Kidney (tissue), 14 donors: ENCODE measurements around the gene SORCS3. TPM values are rescaled to one million over a fixed set of nuclear protein-coding genes. Genes with fewer than 3 reads are reported as not detected.

ENCODE experiments used
- DNase-seq, 5 donors: peaks; one replicate each; pipeline ENCODE4 v3.0.0-alpha.2; 2013 to 2020
- FAIRE-seq: peaks from 2 replicates; lab custom pipeline; 2012; peaks lifted over from hg19 to GRCh38; lab: Jason Lieb, UNC
- H3K27ac ChIP-seq, 2 donors: one replicate each; pipeline ENCODE4 v1.7.0; 2013; ENCODE audit warnings: low read depth in 2 of 2, low read length in 2 of 2, inconsistent platforms in 1 of 2
- H3K27me3 ChIP-seq: one replicate; pipeline ENCODE4 v1.7.1; 2013; ENCODE audit warnings: low read length, inconsistent platforms; ENCODE audit not compliant: control insufficient read depth, insufficient read depth
- H3K36me3 ChIP-seq, 3 donors: one replicate each; pipeline versions ENCODE4 v1.7.0 to v1.7.1; 2013; ENCODE audit warnings: low read length in 3 of 3, control low read depth in 1 of 3, inconsistent platforms in 1 of 3; ENCODE audit not compliant: insufficient read depth in 3 of 3, control insufficient read depth in 2 of 3
- H3K4me1 ChIP-seq, 3 donors: one replicate each; pipeline versions ENCODE4 v1.7.0 to v1.7.1; 2013; ENCODE audit warnings: low read length in 3 of 3, inconsistent platforms in 1 of 3, low read depth in 1 of 3; ENCODE audit not compliant: control insufficient read depth in 2 of 3, insufficient read depth in 2 of 3
- H3K4me3 ChIP-seq, 3 donors: one replicate each; pipeline versions ENCODE4 v1.7.0 to v1.8.1; 2013; ENCODE audit warnings: low read length in 3 of 3, control low read depth in 1 of 3, inconsistent platforms in 1 of 3
- H3K9ac ChIP-seq, 3 donors: one replicate each; pipeline versions ENCODE4 v1.7.0 to v1.7.1; 2013; ENCODE audit warnings: low read length in 3 of 3, control low read depth in 1 of 3, inconsistent platforms in 1 of 3
- H3K9me3 ChIP-seq, 3 donors: one replicate each; pipeline versions ENCODE4 v1.7.0 to v1.7.1; 2013; ENCODE audit warnings: low read length in 3 of 3, control low read depth in 1 of 3, inconsistent platforms in 1 of 3; ENCODE audit not compliant: control insufficient read depth in 2 of 3, insufficient read depth in 1 of 3
- CTCF ChIP-seq: IDR thresholded peaks from 3 replicates; pipeline ENCODE4 v1.5.1; 2012; ENCODE audit warnings: mild to moderate bottlenecking, moderate library complexity, borderline replicate concordance; ENCODE audit not compliant: insufficient read depth; ENCODE audit errors: extremely low read depth
- intact Hi-C: fragments of 100-400 bp; cut with DNase I; formaldehyde crosslinking; loops from one replicate; pipeline ENCODE4 v1.11.1; 2022
- polyA plus RNA-seq: library from polyadenylated mRNA; stranded (reverse); fragments of 350-450 nt; fragmentation: Illumina TruSeq; extraction: RNeasy Lipid Tissue Mini Kit (QIAGEN cat#74804); gene quantifications from one replicate; pipeline ENCODE4 v1.2.3, GENCODE V29; 2014; ENCODE audit warnings: low read depth, low replicate concordance; ENCODE audit not compliant: insufficient read depth
- total RNA-seq: library from RNA; stranded (reverse); fragmentation: NEBNext Ultra II Directional; extraction: Animal tissue kit (Norgen Biotek cat#: 25700); gene quantifications from one replicate; pipeline ENCODE4 v1.2.1, GENCODE V29; 2021
- donor health status: control.
- donor health status: control.
- donor health status: control.
- donor health status: control.
- donor health status: control.
- donor health status: DM: yes; HTN: yes; CAD: no.
- donor health status: Normal renal cell carcinoma (clear cell type).

Gene SORCS3
- total and polyA plus RNA-seq, 2 donors from 2014 or later = 0.52 to 1.1 TPM

GRCh38 chr10:105085980-105086379 lies 444.9 kb downstream of the SORCS3 start:
- Histone ChIP-seq H3K4me3 (no peak overlapping the region), H3K9me3 (no peaks in the 10 kb centered on the region), H3K4me1 (no peaks in the 10 kb centered on the region), H3K9ac (no peak overlapping the region), H3K27ac (no peak overlapping the region), H3K36me3 (no peaks in the 10 kb centered on the region), H3K27me3 (no peaks in the 10 kb centered on the region)
- intact Hi-C loops = no loop called here
- FAIRE-seq (no peak), DNase-seq (no peak)
- TF ChIP-seq CTCF = no peak

GRCh38 chr10:105094048-105094447 lies 453.0 kb downstream of the SORCS3 start:
- H3K4me1 ChIP-seq = no peaks in the 10 kb centered on the region
- H3K36me3 ChIP-seq = no peaks in the 10 kb centered on the region
- DNase-seq (no peak), FAIRE-seq (no peak)
- TF ChIP-seq CTCF = no peak
- no peak overlapping the region for H3K27ac ChIP-seq
- no peak overlapping the region for H3K9ac ChIP-seq
- no peaks in the 10 kb centered on the region for H3K27me3 ChIP-seq
- H3K9me3 ChIP-seq = no peaks in the 10 kb centered on the region
- intact Hi-C loops = no loop called here
- H3K4me3 ChIP-seq = no peak overlapping the region

- Histone ChIP-seq H3K4me1 (no peaks in the 10 kb centered on the region), H3K9ac (no peak overlapping the region), H3K9me3 (no peaks in the 10 kb centered on the region), H3K27ac (no peak overlapping the region), H3K36me3 (no peaks in the 10 kb centered on the region), H3K27me3 (no peaks in the 10 kb centered on the region), H3K4me3 (no peak overlapping the region)
- no peak for TF ChIP-seq CTCF
- FAIRE-seq (no peak), DNase-seq (peak in 1 of 5 donors; percentile 49)
- intact Hi-C loops = no loop called here
These were observed 455.2 kb downstream of the SORCS3 start for GRCh38 chr10:105096316-105096715.

GRCh38 chr10:105102977-105103376 lies 461.9 kb downstream of the SORCS3 start:
- FAIRE-seq = no peak
- Histone ChIP-seq H3K4me1 (no peaks in the 10 kb centered on the region), H3K27ac (no peak overlapping the region), H3K27me3 (no peaks in the 10 kb centered on the region), H3K36me3 (no peaks in the 10 kb centered on the region), H3K9me3 (no peaks in the 10 kb centered on the region), H3K4me3 (no peak overlapping the region), H3K9ac (no peak overlapping the region)
- no peak for DNase-seq
- TF ChIP-seq CTCF = no peak
- intact Hi-C loops = no loop called here
